GM18508 (cell line): ENCODE results near the gene AIFM3.

Experiments used
- ATAC-seq: cut with Tn5 transposase; IDR thresholded peaks from one replicate; pipeline ENCODE4 v1.9.1; 2021; ENCODE audit warnings: moderate number of reproducible peaks; ENCODE audit not compliant: insufficient read depth, unreplicated experiment

AIFM3 gene

DNA sequence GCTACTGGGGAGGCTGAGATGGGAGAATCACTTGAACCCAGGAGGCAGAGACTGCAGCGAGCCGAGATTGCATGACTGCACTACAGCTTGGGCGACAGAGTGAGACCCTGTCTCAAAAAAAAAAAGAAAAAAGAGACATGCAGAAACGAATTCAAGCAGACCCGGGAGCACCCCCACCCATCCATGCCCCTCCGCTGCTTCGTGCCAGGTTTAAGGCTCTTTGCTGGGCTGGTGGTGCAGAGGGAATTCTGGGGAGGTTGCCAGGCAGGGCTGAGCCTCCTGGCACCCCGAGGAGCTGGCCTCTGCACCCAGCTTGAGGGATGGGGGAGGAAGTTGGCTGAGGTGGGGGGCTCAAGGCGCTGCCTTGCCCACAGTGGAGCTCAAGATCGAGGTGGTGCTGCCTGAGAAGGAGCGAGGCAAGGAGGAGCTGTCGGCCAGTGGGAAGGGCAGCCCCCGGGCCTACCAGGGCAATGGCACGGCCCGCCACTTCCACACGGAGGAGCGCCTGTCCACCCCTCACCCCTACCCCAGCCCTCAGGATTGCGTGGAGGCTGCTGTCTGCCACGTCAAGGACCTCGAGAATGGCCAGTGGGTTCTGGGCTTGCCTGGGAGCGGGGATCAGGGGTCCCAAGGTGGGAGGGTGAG lies 6.0 kb downstream of the AIFM3 start:
- ATAC-seq, result no peak

- ATAC-seq, result no peak
Observed at GRCh38 chr22:20973634-20974286, 6.7 kb downstream of the AIFM3 start.

DNA sequence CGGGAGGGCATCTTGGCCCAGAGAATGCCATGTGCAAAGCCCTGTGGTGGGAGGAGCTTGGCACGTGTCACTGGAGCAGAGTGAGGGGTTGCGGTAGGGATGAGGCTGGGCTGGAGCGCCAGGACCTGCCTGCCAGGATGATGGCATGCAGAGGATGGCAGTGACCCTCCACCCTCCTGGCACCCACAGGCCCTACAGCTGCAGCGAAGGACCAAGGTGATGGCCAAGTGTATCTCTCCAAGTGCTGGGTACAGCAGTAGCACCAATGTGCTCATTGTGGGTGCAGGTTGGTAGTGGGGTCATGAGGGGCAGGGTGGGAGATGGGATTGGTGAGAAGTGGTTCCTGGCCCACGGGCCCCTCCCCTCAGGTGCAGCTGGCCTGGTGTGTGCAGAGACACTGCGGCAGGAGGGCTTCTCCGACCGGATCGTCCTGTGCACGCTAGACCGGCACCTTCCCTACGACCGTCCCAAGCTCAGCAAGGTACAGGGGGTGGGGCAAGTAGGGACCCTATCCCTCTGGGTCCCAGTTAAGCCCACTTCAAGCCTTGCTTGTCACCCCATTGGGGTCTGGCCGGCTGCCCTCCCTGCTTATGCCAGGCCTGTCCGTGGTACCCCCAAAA lies 7.4 kb downstream of the AIFM3 start:
- ATAC-seq, result no peak

DNA sequence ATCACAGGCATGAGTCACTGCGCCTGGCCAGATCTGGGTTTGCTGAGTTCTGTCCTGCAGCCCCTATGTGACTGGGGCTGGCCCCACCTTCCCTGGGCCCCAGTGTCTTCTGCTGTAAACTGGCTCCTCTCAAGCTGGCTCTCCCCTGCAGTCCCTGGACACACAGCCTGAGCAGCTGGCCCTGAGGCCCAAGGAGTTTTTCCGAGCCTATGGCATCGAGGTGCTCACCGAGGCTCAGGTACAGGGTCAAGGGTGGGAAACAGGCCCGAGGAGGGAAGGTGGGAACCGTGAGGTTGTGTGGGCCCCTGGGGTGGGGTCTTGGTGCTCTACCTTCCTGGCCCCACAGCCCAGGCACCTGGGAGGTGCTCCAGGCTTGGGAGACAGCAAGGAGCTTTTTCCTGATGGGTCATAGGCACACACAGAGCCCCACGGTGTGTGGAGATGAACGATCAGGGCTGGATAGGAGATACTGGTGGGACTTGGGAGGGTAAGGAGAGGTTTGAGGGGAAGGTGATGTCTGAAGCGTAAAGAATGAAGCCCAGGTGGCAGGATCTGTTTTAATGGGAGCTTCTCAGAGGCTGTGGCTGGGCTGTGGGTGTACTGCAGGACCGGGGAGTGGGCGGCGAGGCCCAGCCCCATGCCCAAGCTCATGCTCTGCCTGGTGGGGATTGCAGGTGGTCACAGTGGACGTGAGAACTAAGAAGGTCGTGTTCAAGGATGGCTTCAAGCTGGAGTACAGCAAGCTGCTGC lies 8.7 kb downstream of the AIFM3 start:
- no peak for ATAC-seq

- ATAC-seq, result no peak
Observed at GRCh38 chr22:20976291-20976877, 9.3 kb downstream of the AIFM3 start.

GRCh38 chr22:20977019-20977418 lies 10.0 kb downstream of the AIFM3 start:
- ATAC-seq, result no peak

DNA sequence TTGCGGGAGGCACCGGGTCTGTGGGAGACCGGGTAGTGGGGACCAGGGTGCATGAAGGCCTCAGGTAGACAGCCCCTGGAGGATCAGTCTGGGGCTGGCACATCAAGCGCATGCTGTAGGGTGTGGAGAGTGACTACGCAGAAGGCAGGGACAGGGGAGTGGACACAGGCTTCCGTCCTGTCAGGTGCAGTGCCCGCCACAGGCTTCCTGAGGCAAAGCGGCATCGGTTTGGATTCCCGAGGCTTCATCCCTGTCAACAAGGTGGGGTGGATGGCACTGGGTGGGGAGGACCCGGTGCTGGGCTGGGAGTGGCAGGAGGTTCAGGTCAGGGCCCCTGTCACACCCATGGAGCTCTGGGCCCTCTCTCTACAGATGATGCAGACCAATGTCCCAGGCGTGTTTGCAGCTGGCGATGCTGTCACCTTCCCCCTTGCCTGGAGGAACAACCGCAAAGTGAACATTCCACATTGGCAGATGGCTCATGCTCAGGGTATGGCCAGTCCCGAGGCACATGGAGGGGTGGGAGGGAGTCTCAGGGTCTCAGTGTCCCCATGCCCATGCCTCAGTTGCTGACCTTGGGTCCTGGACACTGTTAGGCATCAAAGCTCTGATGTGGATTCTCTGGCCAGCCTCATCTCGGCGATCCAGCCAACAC lies 10.6 kb downstream of the AIFM3 start:
- no peak for ATAC-seq

DNA sequence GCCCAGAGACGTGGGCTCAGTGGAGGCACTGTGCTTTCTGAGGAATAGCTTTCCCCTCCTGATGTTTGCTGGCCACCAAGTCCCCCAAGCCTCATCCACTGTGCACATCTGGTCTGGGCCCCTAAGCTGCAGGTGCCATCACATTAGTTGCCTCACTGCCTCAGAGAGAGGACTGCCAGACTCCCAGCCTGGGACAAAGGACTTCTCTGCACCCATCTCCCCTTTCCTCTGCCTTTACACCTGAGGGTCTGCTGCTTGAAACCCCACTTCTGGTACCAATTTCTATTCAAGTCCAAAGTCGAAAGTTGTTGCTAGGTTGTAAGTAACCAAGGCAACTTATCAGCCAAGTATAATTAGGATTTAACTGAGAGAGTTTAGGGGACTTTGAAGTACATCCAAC lies 11.4 kb downstream of the AIFM3 start:
- ATAC-seq, result no peak

DNA sequence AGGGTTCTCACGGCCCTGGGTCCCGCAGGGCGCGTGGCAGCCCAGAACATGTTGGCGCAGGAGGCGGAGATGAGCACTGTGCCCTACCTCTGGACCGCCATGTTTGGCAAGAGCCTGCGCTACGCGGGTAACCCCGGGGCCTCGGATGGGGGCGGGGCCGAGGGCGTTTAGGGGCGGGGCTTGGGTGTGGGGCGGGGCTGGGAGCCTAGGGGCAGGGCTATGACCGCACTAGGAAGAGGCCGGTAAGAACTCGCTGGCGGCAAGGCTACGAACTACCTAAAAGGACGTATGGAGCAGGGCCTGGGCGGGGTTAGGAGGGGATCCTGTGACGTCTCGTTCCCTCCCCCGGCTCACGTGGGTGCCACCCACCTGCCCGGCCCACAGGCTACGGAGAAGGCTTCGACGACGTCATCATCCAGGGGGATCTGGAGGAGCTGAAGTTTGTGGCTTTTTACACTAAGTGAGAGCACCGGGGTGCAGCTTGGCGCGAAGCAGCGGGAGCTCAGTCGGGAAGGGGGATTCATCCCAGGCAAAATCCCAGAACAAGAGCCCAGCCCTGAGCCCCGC lies 12.3 kb downstream of the AIFM3 start:
- no peak for ATAC-seq

GRCh38 chr22:20979940-20980453 lies 12.9 kb downstream of the AIFM3 start:
- no peak for ATAC-seq

DNA sequence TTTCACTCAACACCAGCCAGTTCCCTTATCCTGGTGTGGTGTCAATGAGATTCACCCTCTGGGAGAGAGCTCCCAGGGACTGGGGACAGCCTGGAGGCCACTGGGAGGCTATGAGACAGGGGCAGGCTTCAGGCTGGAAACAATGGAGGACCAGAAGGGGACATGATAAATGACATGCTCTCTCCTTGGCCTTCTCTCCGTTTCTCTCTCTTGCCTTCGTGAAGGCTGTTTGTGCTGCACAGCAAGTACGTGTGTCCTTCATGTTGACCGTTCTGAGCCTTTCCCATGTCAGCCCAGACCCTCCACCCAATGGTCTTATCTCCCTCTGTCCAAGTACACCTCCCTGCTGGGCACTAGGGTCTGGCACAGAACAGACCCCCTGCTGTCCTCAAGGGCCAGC lies 13.5 kb downstream of the AIFM3 start:
- no peak for ATAC-seq

DNA sequence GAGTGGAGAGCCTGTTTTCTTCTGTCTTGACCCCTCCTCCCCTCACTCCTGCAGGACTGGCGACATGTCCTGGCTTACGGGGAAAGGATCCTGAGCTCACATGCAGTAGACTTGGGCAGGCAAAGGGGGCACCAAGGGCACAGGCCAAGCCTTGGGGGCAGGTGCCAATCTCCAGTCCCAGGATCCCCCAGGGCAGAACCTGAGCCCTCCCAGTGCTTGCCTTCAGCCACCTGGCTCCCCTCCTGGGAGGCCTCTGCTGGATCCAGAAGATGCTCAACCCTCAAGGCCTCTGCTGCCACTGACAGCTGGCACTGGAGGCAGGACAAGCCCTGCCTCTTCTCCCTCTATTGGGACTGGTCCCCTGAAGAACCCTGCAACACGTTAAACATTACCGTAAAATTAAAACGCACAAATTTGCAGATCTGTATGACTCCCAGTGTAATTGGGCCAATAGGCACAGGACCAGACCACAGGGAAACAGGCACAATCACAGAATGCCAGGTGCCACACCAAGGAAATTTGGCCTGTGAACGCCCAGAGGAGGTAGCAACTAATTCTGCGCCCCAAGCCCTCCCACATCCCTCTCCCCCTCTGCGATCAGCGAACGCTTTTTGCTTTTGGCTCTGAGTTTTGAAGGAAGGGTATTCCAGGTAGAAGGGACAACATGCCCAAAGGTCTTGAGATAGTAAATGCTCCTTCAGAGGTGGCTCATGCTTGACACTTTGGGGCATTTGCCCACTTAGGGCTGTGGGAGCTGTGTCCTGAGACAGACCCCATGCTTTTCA lies 14.1 kb downstream of the AIFM3 start:
- no peak for ATAC-seq

DNA sequence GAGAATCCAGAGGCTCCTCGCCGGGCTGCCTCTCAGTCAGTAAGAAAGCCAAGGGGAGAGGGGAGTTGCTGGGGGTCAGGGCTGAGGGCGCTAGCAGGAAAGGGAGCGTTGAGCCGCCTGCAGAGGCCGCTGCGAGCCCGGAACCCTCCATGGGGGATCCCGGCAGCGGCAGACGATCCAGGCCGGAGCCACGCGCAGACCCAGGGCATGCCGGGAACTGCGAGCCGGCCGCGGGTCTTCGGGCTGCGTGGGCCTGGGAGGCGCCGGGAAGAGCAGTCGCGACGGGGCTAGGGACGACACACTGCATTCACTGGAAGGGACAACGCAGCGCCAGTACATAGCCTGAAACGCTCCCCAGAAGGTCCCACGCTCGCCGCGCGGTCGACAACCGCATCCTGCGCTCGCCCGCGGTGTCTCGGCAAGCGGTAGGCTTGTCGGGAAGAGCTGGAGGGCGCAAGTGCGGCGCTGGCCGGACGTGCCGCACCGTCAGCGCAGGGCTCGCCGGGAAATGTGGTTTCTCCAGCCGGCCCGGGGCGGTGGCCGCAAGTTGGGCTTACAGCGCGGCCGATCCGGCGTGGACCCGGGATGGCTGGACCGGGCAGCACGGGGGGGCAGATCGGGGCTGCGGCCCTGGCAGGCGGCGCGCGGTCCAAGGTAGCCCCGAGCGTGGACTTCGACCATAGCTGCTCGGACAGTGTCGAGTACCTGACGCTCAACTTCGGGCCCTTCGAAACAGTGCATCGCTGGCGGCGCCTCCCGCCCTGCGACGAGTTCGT lies 14.9 kb downstream of the AIFM3 start, which contains the start of gene LZTR1:
Gene LZTR1, plus strand, starts transcription at position 511 of the 776 bp plus-strand sequence. Its CDS starts 75 bp downstream, at position 586.
- no peak for ATAC-seq

- no peak for ATAC-seq
Observed at GRCh38 chr22:20982563-20982882, 15.5 kb downstream of the AIFM3 start.

DNA sequence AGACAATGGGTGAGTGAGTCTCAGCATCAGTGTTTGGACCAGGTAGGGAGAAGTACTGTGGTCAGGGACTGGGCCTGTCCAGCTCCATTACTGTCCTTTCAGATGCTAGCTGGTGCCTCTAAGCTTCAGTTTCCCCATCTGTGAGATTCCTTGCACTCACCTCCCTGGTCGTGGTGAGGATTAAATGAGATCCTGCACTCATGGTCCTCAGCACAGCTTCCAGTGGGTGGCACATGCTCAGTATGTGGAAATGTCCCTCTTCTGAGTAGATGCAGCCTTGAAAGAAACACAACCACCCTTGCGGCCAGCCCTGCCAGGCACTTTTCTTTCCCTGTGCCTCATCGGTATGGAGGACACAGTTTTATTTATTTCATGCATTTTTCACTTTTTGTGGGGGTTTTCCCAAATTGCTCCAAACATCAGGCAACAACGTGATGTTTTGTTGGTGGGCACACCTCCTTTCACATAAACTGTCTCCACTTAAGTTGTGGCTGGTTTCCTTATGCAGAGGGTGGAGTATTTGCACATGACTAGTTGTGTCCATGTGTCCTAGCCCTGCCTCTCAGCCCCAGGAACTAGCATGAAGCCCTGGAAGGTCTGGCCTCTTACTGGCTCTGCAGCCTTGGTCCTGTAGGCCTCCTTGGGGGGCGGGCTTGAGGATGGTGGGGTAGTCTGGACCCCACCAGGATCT lies 16.2 kb downstream of the AIFM3 start:
- ATAC-seq, result no peak

- ATAC-seq, result no peak
Observed at GRCh38 chr22:20985720-20986119, 18.7 kb downstream of the AIFM3 start.

- ATAC-seq, result no peak
Observed at GRCh38 chr22:20986365-20986764, 19.3 kb downstream of the AIFM3 start.

GRCh38 chr22:20987375-20987774 lies 20.3 kb downstream of the AIFM3 start:
- no peak for ATAC-seq
